Breast epithelium (tissue), 4 donors: ENCODE data around the gene MSX1. TPM values are rescaled to one million over a fixed set of nuclear protein-coding genes. Genes with fewer than 3 reads are reported as not detected.

Source experiments
- DNase-seq, 2 donors: peaks; one replicate each; pipeline ENCODE4 v3.0.0-alpha.2; 2019; ENCODE audit warnings: low spot score in 2 of 2
- H3K27ac ChIP-seq, 2 donors: fragments of 200-600 bp; sonication (generic) in 1 of 2; one replicate each; pipeline ENCODE4 v1.5.1; 2016 to 2019; ENCODE audit warnings: mild to moderate bottlenecking in 1 of 2
- H3K27me3 ChIP-seq, 2 donors: fragments of 200-600 bp; sonication (generic) in 1 of 2; one replicate each; pipeline versions ENCODE4 v1.5.1 to v1.6.0; 2017 to 2019; ENCODE audit warnings: control low read depth in 1 of 2, mild to moderate bottlenecking in 1 of 2
- H3K36me3 ChIP-seq: fragments of 200-600 bp; one replicate; pipeline ENCODE4 v1.5.1; 2019
- H3K4me1 ChIP-seq, 2 donors: fragments of 200-600 bp; sonication (generic); one replicate each; pipeline ENCODE4 v1.5.1; 2016 to 2019; ENCODE audit warnings: control low read depth in 1 of 2
- H3K4me3 ChIP-seq, 3 donors: fragments of 200-600 bp; sonication (generic); 1 replicate in 2 of 3; 2 replicates in 1 of 3; pipeline ENCODE4 v1.5.1; 2016 to 2019; ENCODE audit warnings: mild to moderate bottlenecking in 3 of 3, moderate library complexity in 2 of 3
- H3K9me3 ChIP-seq, 2 donors: fragments of 200-600 bp; sonication (generic) in 1 of 2; one replicate each; pipeline ENCODE4 v1.5.1; 2016 to 2019; ENCODE audit warnings: control low read depth in 1 of 2
- POLR2A ChIP-seq: fragments of 450-650 bp; IDR thresholded peaks from one replicate; pipeline ENCODE4 v1.6.1; 2016; ENCODE audit warnings: antibody characterized with exemption, mild to moderate bottlenecking, moderate library complexity
- POLR2AphosphoS5 ChIP-seq, 3 donors: sonication (generic); formaldehyde crosslinking; IDR thresholded peaks; one replicate each; pipeline ENCODE4 v1.6.1; 2017; ENCODE audit warnings: antibody characterized with exemption in 3 of 3
- intact Hi-C: fragments of 100-400 bp; cut with DNase I; formaldehyde crosslinking; loops from one replicate; pipeline ENCODE4 v1.15.1; 2023; ENCODE audit warnings: low total_unique reads
- total RNA-seq, 3 donors: library from RNA; depleted of rRNA; stranded (reverse); fragments of >200 nt; gene quantifications; one replicate each; pipeline ENCODE4 v1.1.0, GENCODE V29; 2016
- TF ChIP-seq, protein P1 (sequence below), 3 donors: fragments of 450-650 bp; IDR thresholded peaks; one replicate each; pipeline ENCODE4 v1.5.1; 2016 to 2017; ENCODE audit warnings: antibody characterized with exemption in 3 of 3, mild to moderate bottlenecking in 3 of 3, moderate library complexity in 3 of 3

MSX1 gene
- total RNA-seq, 3 donors from 2014 or later = 5.4 to 17.9 (median 8.5) TPM

GRCh38 chr4:4849524-4850193 lies 9.8 kb upstream of the MSX1 start:
- peak in 1 of 2 donors; percentile 31 for DNase-seq
- no peaks in the 10 kb centered on the region for H3K4me1 ChIP-seq
- no peaks in the 10 kb centered on the region for H3K9me3 ChIP-seq
- H3K4me3 ChIP-seq = no peak overlapping the region
- peaks cover 0 to 34% of the 10 kb centered on the region in 2 donors for H3K27me3 ChIP-seq
- no peaks in the 10 kb centered on the region for H3K36me3 ChIP-seq
- H3K27ac ChIP-seq = no peak overlapping the region
- no peak for TF ChIP-seq POLR2AphosphoS5 (IDR thresholded peaks at IDR 0.05)
- TF ChIP-seq, protein P1, sequence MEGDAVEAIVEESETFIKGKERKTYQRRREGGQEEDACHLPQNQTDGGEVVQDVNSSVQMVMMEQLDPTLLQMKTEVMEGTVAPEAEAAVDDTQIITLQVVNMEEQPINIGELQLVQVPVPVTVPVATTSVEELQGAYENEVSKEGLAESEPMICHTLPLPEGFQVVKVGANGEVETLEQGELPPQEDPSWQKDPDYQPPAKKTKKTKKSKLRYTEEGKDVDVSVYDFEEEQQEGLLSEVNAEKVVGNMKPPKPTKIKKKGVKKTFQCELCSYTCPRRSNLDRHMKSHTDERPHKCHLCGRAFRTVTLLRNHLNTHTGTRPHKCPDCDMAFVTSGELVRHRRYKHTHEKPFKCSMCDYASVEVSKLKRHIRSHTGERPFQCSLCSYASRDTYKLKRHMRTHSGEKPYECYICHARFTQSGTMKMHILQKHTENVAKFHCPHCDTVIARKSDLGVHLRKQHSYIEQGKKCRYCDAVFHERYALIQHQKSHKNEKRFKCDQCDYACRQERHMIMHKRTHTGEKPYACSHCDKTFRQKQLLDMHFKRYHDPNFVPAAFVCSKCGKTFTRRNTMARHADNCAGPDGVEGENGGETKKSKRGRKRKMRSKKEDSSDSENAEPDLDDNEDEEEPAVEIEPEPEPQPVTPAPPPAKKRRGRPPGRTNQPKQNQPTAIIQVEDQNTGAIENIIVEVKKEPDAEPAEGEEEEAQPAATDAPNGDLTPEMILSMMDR (IDR thresholded peaks at IDR 0.05) = no peak
- TF ChIP-seq POLR2A = no peak
- intact Hi-C loops = no loop called here

- TF ChIP-seq, protein P1 (IDR thresholded peaks at IDR 0.05) = no peak
- no peak for TF ChIP-seq POLR2AphosphoS5 (IDR thresholded peaks at IDR 0.05)
- TF ChIP-seq POLR2A = no peak
- Histone ChIP-seq H3K4me1 (no peaks in the 10 kb centered on the region), H3K9me3 (no peaks in the 10 kb centered on the region), H3K27ac (no peak overlapping the region), H3K36me3 (no peaks in the 10 kb centered on the region), H3K27me3 (peaks cover 0 to 47% of the 10 kb centered on the region in 2 donors), H3K4me3 (no peak overlapping the region)
- intact Hi-C loops = no loop called here
- peak in 1 of 2 donors; percentile 38 for DNase-seq
These were observed 8.4 kb upstream of the MSX1 start for GRCh38 chr4:4851081-4851480.

DNA sequence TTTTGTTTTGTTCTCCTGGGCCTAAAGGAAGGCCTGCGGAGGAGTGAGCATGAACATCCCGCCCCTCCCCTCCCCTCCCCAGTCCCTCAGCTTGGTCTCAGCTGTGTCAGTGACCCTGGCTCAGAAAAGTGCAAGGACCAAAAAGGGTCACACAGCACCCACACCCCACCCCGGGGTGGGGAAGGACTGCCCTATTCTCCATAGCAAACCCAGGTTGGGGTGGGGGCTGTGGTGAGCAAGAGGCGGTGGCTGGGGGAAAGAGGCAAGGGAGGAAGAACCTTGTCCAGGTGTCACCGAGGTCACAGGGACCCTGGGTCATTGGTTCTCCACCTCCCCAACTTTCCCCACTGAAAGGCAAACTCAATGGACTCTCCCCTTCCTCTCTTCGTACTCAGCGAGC lies 7.6 kb upstream of the MSX1 start:
- Histone ChIP-seq H3K27me3 (peaks cover 0 to 55% of the 10 kb centered on the region in 2 donors), H3K4me3 (no peak overlapping the region), H3K9me3 (no peaks in the 10 kb centered on the region), H3K4me1 (no peaks in the 10 kb centered on the region), H3K36me3 (no peaks in the 10 kb centered on the region), H3K27ac (no peak overlapping the region)
- DNase-seq = peak in 1 of 2 donors; percentile 14
- intact Hi-C loops = no loop called here
- no peak for TF ChIP-seq POLR2A
- TF ChIP-seq, protein P1 (IDR thresholded peaks at IDR 0.05) = no peak
- no peak for TF ChIP-seq POLR2AphosphoS5 (IDR thresholded peaks at IDR 0.05)

GRCh38 chr4:4852591-4853362 lies 6.7 kb upstream of the MSX1 start:
- Histone ChIP-seq H3K9me3 (no peaks in the 10 kb centered on the region), H3K36me3 (no peaks in the 10 kb centered on the region), H3K4me3 (peak overlapping the region; percentile 45 to 66 (median 48)), H3K27me3 (peaks cover 0 to 64% of the 10 kb centered on the region in 2 donors), H3K4me1 (no peaks in the 10 kb centered on the region), H3K27ac (peak overlapping the region; percentile 48 to 69)
- no peak for DNase-seq
- TF ChIP-seq POLR2AphosphoS5 (IDR thresholded peaks at IDR 0.05) (no peak), POLR2A (no peak)
- TF ChIP-seq, protein P1 (IDR thresholded peaks at IDR 0.05) = no peak
- intact Hi-C loops = no loop called here

- no peak for DNase-seq
- intact Hi-C loops = no loop called here
- Histone ChIP-seq H3K9me3 (no peaks in the 10 kb centered on the region), H3K27ac (peak overlapping the region; percentile 48 to 69), H3K27me3 (peaks cover 0 to 70% of the 10 kb centered on the region in 2 donors), H3K4me3 (peak overlapping the region; percentile 45 to 66 (median 48)), H3K4me1 (no peaks in the 10 kb centered on the region), H3K36me3 (no peaks in the 10 kb centered on the region)
- TF ChIP-seq, protein P1 (IDR thresholded peaks at IDR 0.05) = no peak
- TF ChIP-seq POLR2AphosphoS5 (IDR thresholded peaks at IDR 0.05) (no peak), POLR2A (no peak)
These were observed 6.1 kb upstream of the MSX1 start for GRCh38 chr4:4853371-4853823.
